Fibroblast of lung (primary cell): ENCODE data around the gene CARMIL1. TPM values are rescaled to one million over a fixed set of nuclear protein-coding genes. Genes with fewer than 3 reads are reported as not detected.

Experiments
- DNase-seq, 2 donors: peaks; one replicate each; pipeline versions ENCODE4 v3.0.0 to v3.0.0-alpha.2; 2010; ENCODE audit warnings: low read depth in 2 of 2
- H2AFZ ChIP-seq: 2 replicates; pipeline ENCODE4 v1.5.1; 2012; ENCODE audit warnings: low read length, control low read depth, inconsistent platforms
- H3K27ac ChIP-seq: 2 replicates; pipeline ENCODE4 v1.5.1; 2011; ENCODE audit warnings: low read length, control low read depth; ENCODE audit not compliant: insufficient read depth
- H3K27me3 ChIP-seq: 2 replicates; pipeline ENCODE4 v1.5.1; 2011; ENCODE audit warnings: mild to moderate bottlenecking, low read length; ENCODE audit not compliant: control insufficient read depth, insufficient read depth
- H3K36me3 ChIP-seq: 2 replicates; pipeline ENCODE4 v1.5.1; 2011; ENCODE audit warnings: low read length; ENCODE audit not compliant: control insufficient read depth, insufficient read depth
- H3K4me1 ChIP-seq: 2 replicates; pipeline ENCODE4 v1.5.1; 2011; ENCODE audit warnings: low read length; ENCODE audit not compliant: control insufficient read depth, insufficient read depth; ENCODE audit errors: extremely low read depth
- H3K4me2 ChIP-seq: 2 replicates; pipeline ENCODE4 v1.5.1; 2011; ENCODE audit warnings: low read length, control low read depth; ENCODE audit not compliant: insufficient read depth; ENCODE audit errors: extremely low read depth
- H3K4me3 ChIP-seq, 4 experiments: fragments of 200-600 bp in 1 of 4; sonication (generic) in 1 of 4; replicated peaks in 1 of 4; 2 replicates each; pipeline ENCODE4 v1.5.1; 2011 to 2016; ENCODE audit warnings: low read length in 4 of 4, low read depth in 3 of 4, mild to moderate bottlenecking in 3 of 4, control low read depth in 2 of 4, inconsistent platforms in 1 of 4, mixed read lengths in 1 of 4; ENCODE audit not compliant: insufficient read depth in 1 of 4; ENCODE audit errors: control extremely low read depth in 1 of 4
- H3K79me2 ChIP-seq: 2 replicates; pipeline ENCODE4 v1.5.1; 2012; ENCODE audit warnings: mild to moderate bottlenecking, low read length, inconsistent platforms; ENCODE audit not compliant: control insufficient read depth, insufficient read depth
- H3K9ac ChIP-seq: 2 replicates; pipeline ENCODE4 v1.5.1; 2011; ENCODE audit warnings: mild to moderate bottlenecking, low read length, control low read depth; ENCODE audit not compliant: insufficient read depth
- H3K9me3 ChIP-seq: 2 replicates; pipeline ENCODE4 v1.5.1; 2012; ENCODE audit warnings: low read depth, low read length; ENCODE audit not compliant: control insufficient read depth, insufficient read depth
- H4K20me1 ChIP-seq: 2 replicates; pipeline ENCODE4 v1.5.1; 2011; ENCODE audit warnings: low read length; ENCODE audit not compliant: control insufficient read depth, insufficient read depth; ENCODE audit errors: extremely low read depth
- CTCF ChIP-seq, 2 donors: IDR thresholded peaks in 1 of 2; conservative IDR thresholded peaks in 1 of 2; 1 replicate in 1 of 2; 2 replicates in 1 of 2; pipeline ENCODE4 v1.5.1; 2011 to 2012; ENCODE audit warnings: low read length in 2 of 2, control low read depth in 1 of 2, inconsistent platforms in 1 of 2, low read depth in 1 of 2, mild to moderate bottlenecking in 1 of 2
- EZH2 ChIP-seq: IDR thresholded peaks from 2 replicates; pipeline ENCODE4 v1.5.1; 2012; ENCODE audit warnings: low read length, control low read depth, mild to moderate bottlenecking; ENCODE audit errors: missing control alignments
- polyA plus RNA-seq, 2 donors: library from polyadenylated mRNA; depleted of rRNA in 1 of 2; stranded (reverse) in 1 of 2; unstranded in 1 of 2; fragments of >200 nt; gene quantifications; 2 replicates each; pipeline ENCODE4 v1.2.1, GENCODE V29; 2011 to 2012; ENCODE audit warnings: missing spikeins in 1 of 2
- total RNA-seq: library from RNA; depleted of rRNA; stranded (reverse); fragments of >200 nt; gene quantifications from 2 replicates; pipeline ENCODE4 v1.2.1, GENCODE V29; 2014

CARMIL1 gene
- total and polyA plus RNA-seq, 2 donors (not counting 1 experiment from before 2014, with no cell fraction given), result 10.2 to 12.5 TPM

- Histone ChIP-seq H3K4me3 (no peak overlapping the region), H3K79me2 (no peaks in the 10 kb centered on the region), H3K4me1 (no peaks in the 10 kb centered on the region), H3K27me3 (no peaks in the 10 kb centered on the region), H3K27ac (no peak overlapping the region), H3K9ac (no peak overlapping the region), H4K20me1 (no peaks in the 10 kb centered on the region), H3K36me3 (no peaks in the 10 kb centered on the region), H3K4me2 (no peak overlapping the region), H2AFZ (no peak overlapping the region), H3K9me3 (no peaks in the 10 kb centered on the region)
- no peak for TF ChIP-seq CTCF (conservative IDR thresholded peaks at IDR 0.05 in 1 of 2, IDR thresholded peaks at IDR 0.05 in 1 of 2; ENCODE audit: low read depth in 1 of 2, low read length in 2 of 2)
- TF ChIP-seq EZH2, result no peak
- no peak for DNase-seq
Observed at GRCh38 chr6:25615471-25615870, 336.3 kb downstream of the CARMIL1 start.

- Histone ChIP-seq H3K27me3 (no peaks in the 10 kb centered on the region), H3K4me2 (no peak overlapping the region), H3K9ac (no peak overlapping the region), H2AFZ (no peak overlapping the region), H3K27ac (no peak overlapping the region), H3K9me3 (no peaks in the 10 kb centered on the region), H4K20me1 (no peaks in the 10 kb centered on the region), H3K4me1 (no peaks in the 10 kb centered on the region), H3K4me3 (no peak overlapping the region), H3K79me2 (no peaks in the 10 kb centered on the region), H3K36me3 (no peaks in the 10 kb centered on the region)
- DNase-seq, result no peak
- TF ChIP-seq CTCF (conservative IDR thresholded peaks at IDR 0.05 in 1 of 2, IDR thresholded peaks at IDR 0.05 in 1 of 2; ENCODE audit: low read depth in 1 of 2, low read length in 2 of 2) (no peak), EZH2 (no peak)
Observed at GRCh38 chr6:25617997-25618396, 338.8 kb downstream of the CARMIL1 start.

- Histone ChIP-seq H3K27ac (no peak overlapping the region), H3K4me1 (no peaks in the 10 kb centered on the region), H3K36me3 (no peaks in the 10 kb centered on the region), H2AFZ (no peak overlapping the region), H4K20me1 (no peaks in the 10 kb centered on the region), H3K9me3 (no peaks in the 10 kb centered on the region), H3K27me3 (no peaks in the 10 kb centered on the region), H3K4me2 (no peak overlapping the region), H3K9ac (no peak overlapping the region), H3K79me2 (no peaks in the 10 kb centered on the region), H3K4me3 (no peak overlapping the region)
- TF ChIP-seq EZH2 (no peak), CTCF (conservative IDR thresholded peaks at IDR 0.05 in 1 of 2, IDR thresholded peaks at IDR 0.05 in 1 of 2; ENCODE audit: low read depth in 1 of 2, low read length in 2 of 2) (no peak)
- no peak for DNase-seq
Observed at GRCh38 chr6:25619217-25619616, 340.0 kb downstream of the CARMIL1 start.
